Activated CD8-positive, alpha-beta memory T cell treated with anti-CD3 and anti-CD28 coated beads, Interleukin-2, amount 10 ng/mL, durations not matched to agents 7 days and 5 days (primary cell): ENCODE results near the gene DIP2C. TPM values are rescaled to one million over a fixed set of nuclear protein-coding genes. Genes with fewer than 3 reads are reported as not detected.

Source experiments
- ATAC-seq: fragments of 150-1000 bp; cut with Tn5 transposase; one replicate; pipeline ENCODE4 v1.10.0; 2021; ENCODE audit warnings: moderate library complexity
- CTCF ChIA-PET: fragments of 350-600 bp; sonication (Branson Sonifier 250); formaldehyde crosslinking; loops from one replicate; lab custom pipeline; 2021; ENCODE audit warnings: antibody characterized with exemption; lab: Charles Lee
- DNase-seq: peaks from one replicate; pipeline ENCODE4 v3.0.0-alpha.2; 2020
- H3K27ac Mint-ChIP-seq: one replicate; pipeline ENCODE4 v1.8.0; 2021; ENCODE audit warnings: mild to moderate bottlenecking, mixed read lengths
- H3K27me3 Mint-ChIP-seq: one replicate; pipeline ENCODE4 v1.8.0; 2021; ENCODE audit warnings: mixed read lengths
- H3K36me3 Mint-ChIP-seq: one replicate; pipeline ENCODE4 v1.8.0; 2021; ENCODE audit warnings: mild to moderate bottlenecking, mixed read lengths
- H3K4me1 Mint-ChIP-seq: one replicate; pipeline ENCODE4 v1.8.0; 2021; ENCODE audit warnings: mixed read lengths
- H3K4me3 Mint-ChIP-seq: one replicate; pipeline ENCODE4 v1.8.0; 2021; ENCODE audit warnings: mild to moderate bottlenecking, moderate library complexity, mixed read lengths
- H3K9me3 Mint-ChIP-seq: one replicate; pipeline ENCODE4 v1.8.0; 2022; ENCODE audit warnings: low read depth, mixed read lengths
- total RNA-seq, 2 experiments: library from RNA; stranded (reverse); gene quantifications; one replicate each; pipeline ENCODE4 v1.2.3, GENCODE V29; 2021

The DIP2C gene
- total RNA-seq, 2 experiments from 2014 or later, result 0.26 to 0.99 TPM

GRCh38 chr10:390449-391100 lies 298.9 kb downstream of the DIP2C start:
- Mint-ChIP-seq H3K4me3 (no peak overlapping the region), H3K27ac (no peak overlapping the region), H3K27me3 (no peaks in the 10 kb centered on the region), H3K9me3 (no peaks in the 10 kb centered on the region), H3K4me1 (peaks cover 2% of the 10 kb centered on the region), H3K36me3 (no peaks in the 10 kb centered on the region)
- ATAC-seq, result no peak
- CTCF ChIA-PET, result no interaction called here
- no peak for DNase-seq

- H3K4me3 Mint-ChIP-seq, result no peak overlapping the region
- H3K4me1 Mint-ChIP-seq, result peaks cover 2% of the 10 kb centered on the region
- CTCF ChIA-PET, result no interaction called here
- no peak overlapping the region for H3K27ac Mint-ChIP-seq
- no peaks in the 10 kb centered on the region for H3K36me3 Mint-ChIP-seq
- DNase-seq, result no peak
- no peak for ATAC-seq
- H3K27me3 Mint-ChIP-seq, result peaks cover 3% of the 10 kb centered on the region
- H3K9me3 Mint-ChIP-seq, result no peaks in the 10 kb centered on the region
Measured at GRCh38 chr10:389836-390448, 299.5 kb downstream of the DIP2C start.

- Mint-ChIP-seq H3K4me1 (no peaks in the 10 kb centered on the region), H3K9me3 (no peaks in the 10 kb centered on the region), H3K36me3 (no peaks in the 10 kb centered on the region), H3K27ac (no peak overlapping the region), H3K27me3 (peaks cover 3% of the 10 kb centered on the region), H3K4me3 (no peak overlapping the region)
- CTCF ChIA-PET, result no interaction called here
- no peak for DNase-seq
- ATAC-seq, result no peak
Measured at GRCh38 chr10:389261-389790, 300.1 kb downstream of the DIP2C start.

GRCh38 chr10:388661-389045 lies 300.8 kb downstream of the DIP2C start:
- no peak overlapping the region for H3K27ac Mint-ChIP-seq
- H3K4me1 Mint-ChIP-seq, result no peaks in the 10 kb centered on the region
- no peaks in the 10 kb centered on the region for H3K9me3 Mint-ChIP-seq
- CTCF ChIA-PET, result no interaction called here
- H3K27me3 Mint-ChIP-seq, result peaks cover 7% of the 10 kb centered on the region
- DNase-seq (no peak), ATAC-seq (no peak)
- no peak overlapping the region for H3K4me3 Mint-ChIP-seq
- no peaks in the 10 kb centered on the region for H3K36me3 Mint-ChIP-seq

- no peak for DNase-seq
- Mint-ChIP-seq H3K9me3 (no peaks in the 10 kb centered on the region), H3K27ac (no peak overlapping the region), H3K4me3 (no peak overlapping the region), H3K4me1 (no peaks in the 10 kb centered on the region), H3K27me3 (peaks cover 10% of the 10 kb centered on the region), H3K36me3 (no peaks in the 10 kb centered on the region)
- CTCF ChIA-PET, result no interaction called here
- no peak for ATAC-seq
Measured at GRCh38 chr10:387909-388660, 301.4 kb downstream of the DIP2C start.

GRCh38 chr10:387593-387891 lies 301.9 kb downstream of the DIP2C start:
- Mint-ChIP-seq H3K27ac (no peak overlapping the region), H3K36me3 (no peaks in the 10 kb centered on the region), H3K9me3 (no peaks in the 10 kb centered on the region), H3K4me1 (peaks cover under 1% of the 10 kb centered on the region), H3K27me3 (peaks cover 10% of the 10 kb centered on the region), H3K4me3 (no peak overlapping the region)
- no peak for ATAC-seq
- no peak for DNase-seq
- CTCF ChIA-PET, result no interaction called here

- Mint-ChIP-seq H3K4me1 (peaks cover 6% of the 10 kb centered on the region), H3K36me3 (no peaks in the 10 kb centered on the region), H3K4me3 (no peak overlapping the region), H3K27ac (no peak overlapping the region), H3K27me3 (peaks cover 12% of the 10 kb centered on the region), H3K9me3 (no peaks in the 10 kb centered on the region)
- no peak for ATAC-seq
- CTCF ChIA-PET, result no interaction called here
- no peak for DNase-seq
Measured at GRCh38 chr10:386771-387592, 302.5 kb downstream of the DIP2C start.

GRCh38 chr10:385571-386300 lies 303.7 kb downstream of the DIP2C start:
- Mint-ChIP-seq H3K27ac (no peak overlapping the region), H3K4me3 (no peak overlapping the region), H3K36me3 (peaks cover 3% of the 10 kb centered on the region), H3K4me1 (peaks cover 17% of the 10 kb centered on the region), H3K27me3 (peaks cover 18% of the 10 kb centered on the region), H3K9me3 (no peaks in the 10 kb centered on the region)
- CTCF ChIA-PET, result no interaction called here
- DNase-seq (no peak), ATAC-seq (no peak)

- no peak for DNase-seq
- CTCF ChIA-PET, result no interaction called here
- peak; percentile 9 for ATAC-seq
- H3K27me3 Mint-ChIP-seq, result peaks cover 25% of the 10 kb centered on the region
- H3K9me3 Mint-ChIP-seq, result no peaks in the 10 kb centered on the region
- H3K27ac Mint-ChIP-seq, result no peak overlapping the region
- H3K4me1 Mint-ChIP-seq, result peaks cover 17% of the 10 kb centered on the region
- no peak overlapping the region for H3K4me3 Mint-ChIP-seq
- peaks cover 3% of the 10 kb centered on the region for H3K36me3 Mint-ChIP-seq
Measured at GRCh38 chr10:384538-385305, 304.7 kb downstream of the DIP2C start.

- no peak for DNase-seq
- CTCF ChIA-PET, result no interaction called here
- peaks cover 3% of the 10 kb centered on the region for H3K36me3 Mint-ChIP-seq
- H3K27ac Mint-ChIP-seq, result no peak overlapping the region
- no peaks in the 10 kb centered on the region for H3K9me3 Mint-ChIP-seq
- no peak overlapping the region for H3K4me3 Mint-ChIP-seq
- H3K4me1 Mint-ChIP-seq, result peaks cover 17% of the 10 kb centered on the region
- H3K27me3 Mint-ChIP-seq, result peaks cover 25% of the 10 kb centered on the region
- ATAC-seq, result no peak
Measured at GRCh38 chr10:383519-383918, 305.9 kb downstream of the DIP2C start.

GRCh38 chr10:381805-382204 lies 307.7 kb downstream of the DIP2C start:
- Mint-ChIP-seq H3K4me3 (peak overlapping the region; percentile 14), H3K36me3 (peaks cover 3% of the 10 kb centered on the region), H3K4me1 (peaks cover 19% of the 10 kb centered on the region), H3K9me3 (peaks cover 4% of the 10 kb centered on the region), H3K27me3 (peaks cover 27% of the 10 kb centered on the region), H3K27ac (peak overlapping the region; percentile 13)
- peak; percentile 87 for ATAC-seq
- CTCF ChIA-PET, result no interaction called here
- DNase-seq, result peak; percentile 76

GRCh38 chr10:381346-381745 lies 308.1 kb downstream of the DIP2C start:
- peaks cover 19% of the 10 kb centered on the region for H3K4me1 Mint-ChIP-seq
- peaks cover 4% of the 10 kb centered on the region for H3K9me3 Mint-ChIP-seq
- DNase-seq (no peak), ATAC-seq (no peak)
- no peak overlapping the region for H3K4me3 Mint-ChIP-seq
- H3K27ac Mint-ChIP-seq, result no peak overlapping the region
- CTCF ChIA-PET, result no interaction called here
- peaks cover 27% of the 10 kb centered on the region for H3K27me3 Mint-ChIP-seq
- H3K36me3 Mint-ChIP-seq, result peaks cover 3% of the 10 kb centered on the region
